ENCODE measurements around the gene CEP63.

- no peak for TF ChIP-seq SUZ12 (IDR thresholded peaks at IDR 0.05; ENCODE audit: extremely low read depth, insufficient read depth, insufficient read length)
- TF ChIP-seq YY1 (IDR thresholded peaks at IDR 0.05; ENCODE audit: insufficient read depth, insufficient read length) = no peak
Measured at GRCh38 chr3:134486577-134487041, 752 bp downstream of the CEP63 start.

All from NT2/D1 (cell line).